Thyroid gland (tissue), 4 donors: Measurements from ENCODE around the gene AXDND1. TPM values are rescaled to one million over a fixed set of nuclear protein-coding genes. Genes with fewer than 3 reads are reported as not detected.

Experiments
- DNase-seq, 2 donors: peaks; one replicate each; pipeline ENCODE4 v3.0.0-alpha.2; 2019
- H3K27ac ChIP-seq, 3 donors: fragments of 200-600 bp; sonication (generic); 1 replicate in 2 of 3; 2 replicates in 1 of 3; pipeline ENCODE4 v1.5.1; 2016 to 2019; ENCODE audit warnings: mild to moderate bottlenecking in 1 of 3, moderate library complexity in 1 of 3
- H3K27me3 ChIP-seq: fragments of 200-600 bp; sonication (generic); one replicate; pipeline ENCODE4 v1.5.1; 2019
- H3K36me3 ChIP-seq, 2 donors: fragments of 200-600 bp; sonication (generic); one replicate each; pipeline ENCODE4 v1.5.1; 2016 to 2019
- H3K4me1 ChIP-seq, 2 donors: fragments of 200-600 bp; sonication (generic); one replicate each; pipeline ENCODE4 v1.5.1; 2017 to 2019
- H3K4me3 ChIP-seq, 3 donors: fragments of 200-600 bp; sonication (generic); replicated peaks in 1 of 3; 1 replicate in 2 of 3; 2 replicates in 1 of 3; pipeline ENCODE4 v1.5.1; 2016; ENCODE audit warnings: mild to moderate bottlenecking in 1 of 3
- H3K9me3 ChIP-seq: fragments of 200-600 bp; sonication (generic); one replicate; pipeline ENCODE4 v1.5.1; 2017
- CTCF ChIP-seq, 6 experiments: fragments of 200-600 bp in 3 of 6; fragments of 450-650 bp in 3 of 6; sonication (generic) in 3 of 6; IDR thresholded peaks; one replicate each; pipeline ENCODE4 v1.5.1; 2016 to 2019; ENCODE audit warnings: antibody characterized with exemption in 6 of 6, mild to moderate bottlenecking in 2 of 6, inconsistent platforms in 1 of 6, moderate library complexity in 1 of 6
- POLR2A ChIP-seq, 2 donors: fragments of 450-650 bp; IDR thresholded peaks; one replicate each; pipeline ENCODE4 v1.6.1; 2017; ENCODE audit warnings: antibody characterized with exemption in 2 of 2, mild to moderate bottlenecking in 2 of 2, moderate library complexity in 1 of 2
- WGBS, 2 donors: methylation state at CpG; one replicate each; pipeline ENCODE4 v1.1.5; 2017; 5-methylcytosine and 5-hydroxymethylcytosine counted together
- intact Hi-C: fragments of 100-400 bp; cut with DNase I; formaldehyde crosslinking; loops from one replicate; pipeline ENCODE4 v1.15.1; 2023
- total RNA-seq, 4 donors: library from RNA; depleted of rRNA; stranded (reverse); fragments of >200 nt; gene quantifications; one replicate each; pipeline ENCODE4 v1.2.3, GENCODE V29; 2016

AXDND1 gene
- 1 to 10 TPM in 2 of 4 donors, under 1 TPM in 2; 0.27 to 4.0 (median 2.1) TPM for total RNA-seq

GRCh38 chr1:179365342-179366092 is at the start of gene AXDND1:
TSS of gene AXDND1 (plus strand) at chr1:179365971. CDS start at chr1:179366510, 539 bp downstream.
- peak; percentile 85 to 86 for DNase-seq

GRCh38 chr1:179318491-179318890 is 47.3 kb upstream of the AXDND1 start:
- Histone ChIP-seq H3K36me3 (no peaks in the 10 kb centered on the region), H3K27ac (no peak overlapping the region), H3K4me1 (no peaks in the 10 kb centered on the region), H3K4me3 (no peak overlapping the region), H3K9me3 (no peaks in the 10 kb centered on the region), H3K27me3 (no peaks in the 10 kb centered on the region)
- no peak for DNase-seq
- WGBS, 2 donors: 89% methylated on average over 5 of the region's 5 CpGs
- TF ChIP-seq CTCF (IDR thresholded peaks at IDR 0.05) (no peak), POLR2A (IDR thresholded peaks at IDR 0.05) (no peak)
- intact Hi-C loops: no loop called here

More at GRCh38 chr1:179365342-179366092, at the start of gene AXDND1:
- intact Hi-C loops: loop anchor here (5.0 kb wide), 1 partner anchor 283 kb away; the partner anchor contains the start of gene TOR3A
- TF ChIP-seq POLR2A (IDR thresholded peaks at IDR 0.05): peak in 1 of 2 donors; percentile 57
- no peak for TF ChIP-seq CTCF (IDR thresholded peaks at IDR 0.05)
- Histone ChIP-seq H3K27me3 (no peaks in the 10 kb centered on the region), H3K36me3 (no peaks in the 10 kb centered on the region), H3K4me1 (peaks cover 0 to 8% of the 10 kb centered on the region in 2 donors), H3K9me3 (no peaks in the 10 kb centered on the region), H3K27ac (peak within 1 kb of the TSS; percentile 76 to 98 (median 90)), H3K4me3 (peak within 1 kb of the TSS; percentile 58 to 84 (median 68))
- WGBS, 2 donors: 9 to 13% methylated on average over 29 to 41 of the region's 43 CpGs

GRCh38 chr1:179321533-179322216 is 44.1 kb upstream of the AXDND1 start:
- Histone ChIP-seq H3K4me3 (no peak overlapping the region), H3K27me3 (no peaks in the 10 kb centered on the region), H3K4me1 (no peaks in the 10 kb centered on the region), H3K27ac (no peak overlapping the region), H3K36me3 (no peaks in the 10 kb centered on the region), H3K9me3 (no peaks in the 10 kb centered on the region)
- 97 to 98% methylated on average over 5 of the region's 5 CpGs for WGBS, 2 donors
- intact Hi-C loops: no loop called here
- TF ChIP-seq POLR2A (IDR thresholded peaks at IDR 0.05) (no peak), CTCF (IDR thresholded peaks at IDR 0.05) (no peak)
- DNase-seq: no peak

- TF ChIP-seq CTCF (IDR thresholded peaks at IDR 0.05) (no peak), POLR2A (IDR thresholded peaks at IDR 0.05) (no peak)
- WGBS, 2 donors: 72 to 81% methylated on average over 3 of the region's 3 CpGs
- intact Hi-C loops: no loop called here
- Histone ChIP-seq H3K4me1 (no peaks in the 10 kb centered on the region), H3K9me3 (no peaks in the 10 kb centered on the region), H3K36me3 (no peaks in the 10 kb centered on the region), H3K27ac (no peak overlapping the region), H3K27me3 (no peaks in the 10 kb centered on the region), H3K4me3 (no peak overlapping the region)
- DNase-seq: no peak
Measured at GRCh38 chr1:179322557-179322956, 43.2 kb upstream of the AXDND1 start.

GRCh38 chr1:179323436-179323835 is 42.3 kb upstream of the AXDND1 start:
- no peak for TF ChIP-seq POLR2A (IDR thresholded peaks at IDR 0.05)
- TF ChIP-seq CTCF (IDR thresholded peaks at IDR 0.05): no peak
- Histone ChIP-seq H3K27ac (no peak overlapping the region), H3K4me3 (no peak overlapping the region), H3K27me3 (no peaks in the 10 kb centered on the region), H3K9me3 (no peaks in the 10 kb centered on the region), H3K36me3 (no peaks in the 10 kb centered on the region), H3K4me1 (no peaks in the 10 kb centered on the region)
- no peak for DNase-seq
- intact Hi-C loops: no loop called here
- 86 to 89% methylated on average over 4 of the region's 4 CpGs for WGBS, 2 donors
